RKO (cell line): Measurements from ENCODE around the gene ZNF584.

Source experiments
- DNase-seq: peaks from one replicate; pipeline ENCODE4 v3.0.0-alpha.2; 2016; ENCODE audit warnings: low spot score

The ZNF584 gene

DNA sequence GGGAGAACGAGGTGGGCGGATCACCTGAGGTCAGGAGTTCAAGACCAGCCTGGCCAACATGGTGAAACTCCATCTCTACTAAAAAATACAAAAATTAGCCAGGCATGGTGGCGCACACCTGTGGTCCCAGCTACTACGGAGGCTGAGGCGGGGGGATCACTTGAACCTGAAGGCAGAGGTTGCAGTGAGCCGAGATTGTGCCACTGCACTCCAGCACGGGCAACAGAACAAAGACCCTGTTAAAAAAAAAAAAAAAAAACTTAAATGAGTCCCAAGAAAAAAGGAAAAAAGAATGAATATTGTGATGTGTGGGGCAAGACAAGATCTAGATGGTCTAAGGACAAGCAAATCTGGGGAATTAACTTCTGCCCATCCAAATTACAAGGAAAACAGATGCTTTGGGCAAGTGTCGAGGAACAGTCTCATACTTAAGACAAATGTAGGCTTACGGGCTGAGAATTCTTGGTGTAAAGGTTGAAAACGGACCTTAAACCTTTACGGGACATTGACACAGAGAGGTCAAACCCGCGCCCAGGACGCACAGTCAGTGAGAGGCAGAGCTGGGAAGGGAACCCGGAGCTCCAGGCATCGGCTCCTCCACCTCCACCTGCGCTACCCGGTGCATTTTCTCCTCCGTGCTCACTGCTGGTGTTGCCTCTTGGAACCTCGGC is 57.8 kb downstream of the ZNF584 start:
- DNase-seq, result no peak

DNA sequence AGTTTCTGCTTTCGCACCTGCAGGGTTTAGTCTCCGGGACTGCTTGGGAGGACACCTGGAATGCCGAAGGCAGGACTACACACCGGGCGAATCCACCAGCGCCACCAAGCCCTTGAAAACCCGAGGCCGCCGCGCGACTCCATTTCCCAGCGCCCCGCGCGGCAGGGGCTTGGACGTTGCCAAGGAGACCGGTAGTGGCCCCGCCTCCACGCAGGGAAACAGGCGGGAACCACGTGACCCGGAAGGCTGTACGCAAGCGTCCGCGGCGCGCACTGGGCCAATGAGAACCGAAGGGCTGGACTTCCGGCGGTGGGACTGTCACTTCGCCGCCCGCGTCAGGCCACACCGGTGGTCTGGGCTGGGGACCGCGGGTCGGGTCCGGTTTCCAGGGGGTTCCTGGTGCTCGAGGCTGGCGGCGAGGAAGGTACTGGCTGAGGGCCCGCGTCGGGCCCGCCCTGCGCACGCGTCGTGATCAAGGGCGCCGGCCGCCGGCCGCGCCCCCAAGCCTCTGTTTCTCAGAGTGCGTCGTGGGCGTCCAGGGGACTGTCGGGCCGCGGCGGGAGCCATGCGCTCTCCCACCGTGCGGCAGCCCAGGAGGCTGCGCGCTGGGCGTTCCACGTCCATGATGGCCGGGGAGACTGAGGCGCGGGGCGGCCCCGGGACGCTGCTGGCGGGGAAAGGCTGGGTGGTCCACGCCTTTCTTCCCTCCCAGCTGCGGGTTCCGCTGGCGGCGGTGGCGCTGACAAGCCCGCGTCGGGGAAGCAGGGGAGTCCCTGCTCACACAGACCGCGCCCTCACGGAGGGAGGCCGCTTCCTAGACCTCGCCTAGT is 58.5 kb downstream of the ZNF584 start, which contains the start of gene ZNF324:
TSS of gene ZNF324 (plus strand) at position 321 of the 830 bp plus-strand sequence. CDS start 2,106 bp downstream, outside the sequence.
- peak; percentile 96 for DNase-seq
